SK-MEL-5 (cell line): Measurements from ENCODE around the gene COX11. TPM values are rescaled to one million over a fixed set of nuclear protein-coding genes. Genes with fewer than 3 reads are reported as not detected.

ENCODE experiments used
- DNase-seq: peaks from one replicate; pipeline ENCODE4 v3.0.0-alpha.2; 2016; ENCODE audit warnings: low read depth, low spot score
- in situ Hi-C: cut with HindIII; loops from 2 replicates; pipeline ENCODE4 v1.10.0; 2016; ENCODE audit warnings: low sequenced_read_pairs, high pct_unique_total_duplicates, low pct_unique_long_range_greater_than_20kb
- small RNA-seq, 2 experiments: library from RNA; depleted of rRNA; stranded (forward); fragments of <200 nt; gene quantifications; one replicate each; pipeline ENCODE3, GENCODE V24; 2014
- total RNA-seq: library from RNA; depleted of rRNA; stranded (reverse); fragments of >200 nt; shearing (Covaris generic); gene quantifications from 2 replicates; pipeline ENCODE4 v1.2.3, GENCODE V29; 2014; rRNA removed

The COX11 gene
- total RNA-seq, 1 experiment from 2014 or later, result 56.9 TPM

DNA sequence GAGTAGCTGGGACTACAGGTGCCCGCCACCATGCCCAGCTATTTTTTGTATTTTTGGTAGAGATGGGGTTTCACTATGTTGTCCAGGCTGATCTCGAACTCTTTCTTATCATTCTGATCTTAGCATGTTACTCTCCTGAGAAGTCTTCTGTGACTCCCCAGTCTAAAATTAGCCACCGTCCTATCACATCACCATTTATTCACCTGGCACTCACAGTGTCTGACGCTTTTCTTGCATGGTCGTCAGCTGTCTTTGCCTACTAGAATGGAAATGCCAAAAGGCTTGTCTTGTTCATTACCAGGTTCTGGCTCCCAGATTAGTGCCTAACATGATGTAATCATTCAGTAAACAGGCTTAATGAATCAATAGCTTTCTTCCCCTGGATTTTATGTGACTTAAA lies 44.0 kb downstream of the COX11 start:
- in situ Hi-C loops, result no loop called here
- no peak for DNase-seq

DNA sequence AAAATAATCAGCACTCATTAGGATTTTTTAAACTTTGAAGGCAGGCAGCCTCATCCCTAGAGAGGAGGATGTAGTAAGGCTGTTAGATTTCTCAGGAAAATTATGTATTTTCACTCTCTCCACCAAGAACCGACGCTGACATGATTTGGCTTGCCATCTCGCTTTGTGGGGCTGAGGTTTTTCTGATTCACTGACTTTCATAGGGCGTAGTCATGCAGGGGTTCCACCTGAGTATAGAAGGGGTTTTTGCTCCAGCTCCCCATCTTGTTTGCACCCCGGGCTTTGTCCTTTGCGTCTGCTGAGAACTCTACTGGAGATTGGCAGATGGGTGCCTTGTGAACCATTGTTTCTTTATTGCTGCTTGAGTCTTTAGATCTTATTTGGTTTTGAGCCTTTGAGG lies 47.6 kb downstream of the COX11 start:
- no peak for DNase-seq
- in situ Hi-C loops, result no loop called here

- in situ Hi-C loops, result no loop called here
- no peak for DNase-seq
Observed at GRCh38 chr17:54919425-54919824, 49.0 kb downstream of the COX11 start.

- no peak for DNase-seq
- in situ Hi-C loops, result no loop called here
Observed at GRCh38 chr17:54916721-54917120, 51.7 kb downstream of the COX11 start.

Small RNAs within 50 kb of the gene (small RNA-seq; reads per million reads assigned to genes)
- gene AC007485.1, result 0 reads per million in 2 experiments

Other genes starting within 250 kb of the COX11 start
- gene TOM1L1, start 67.8 kb downstream of the COX11 start, total RNA-seq, result 51.8 and 54.8 TPM in 2 replicates
- gene STXBP4, start 111 bp upstream of the COX11 start, total RNA-seq, result 6.0 and 12.5 TPM in 2 replicates